ENCODE measurements around the gene KIFBP. TPM values are rescaled to one million over a fixed set of nuclear protein-coding genes. Genes with fewer than 3 reads are reported as not detected.
A peak's percentile ranks its signal among the peaks of the same experiment; 100 is the strongest.

KIFBP gene
- total and polyA plus RNA-seq, 9 of the 15 experiments (the other 6 are each of a cell fraction or from before 2014, with no cell fraction given), result 5.6 to 23.2 (median 14.8) TPM

GRCh38 chr10:68955832-68956532 is 32.6 kb upstream of the KIFBP start, which contains the start of gene DDX21 (continued):
- TF ChIP-seq ZBTB11 (CRISPR knock-in tag; IDR thresholded peaks at IDR 0.05), result peak in 2 of 3 experiments; percentile 84 to 97; a peak in 5 of 6 replicates
- TF ChIP-seq XRCC4 (IDR thresholded peaks at IDR 0.05; ENCODE audit: extremely low read depth, insufficient read depth, insufficient read length), result no peak
- TF ChIP-seq MTA2 (IDR thresholded peaks at IDR 0.05; ENCODE audit: low read depth), result no peak
- TF ChIP-seq HNRNPUL1 (IDR thresholded peaks at IDR 0.05; ENCODE audit: low read length), result no peak
- no peak for TF ChIP-seq ZNF76 (CRISPR knock-in tag; IDR thresholded peaks at IDR 0.05; ENCODE audit: borderline replicate concordance)
- no peak for TF ChIP-seq ZNF695 (CRISPR knock-in tag; IDR thresholded peaks at IDR 0.05)
- TF ChIP-seq ZBTB17 (CRISPR knock-in tag; IDR thresholded peaks at IDR 0.05), result no peak
- TF ChIP-seq MAFK (IDR thresholded peaks at IDR 0.05; ENCODE audit: low read length), result peak; percentile 20; the same call in 1 of the 2 replicates
- TF ChIP-seq E2F4 (CRISPR knock-in tag; IDR thresholded peaks at IDR 0.05; ENCODE audit: low read depth), result no peak; the same call in 1 of the 2 replicates
- peak; percentile 86 to 95; a peak in 3 of 4 replicates for TF ChIP-seq ETV6 (IDR thresholded peaks at IDR 0.05; ENCODE audit: borderline replicate concordance in 1 of 2, low read depth in 2 of 2, low read length in 1 of 2)
- 0 out of 2 replicates have a peak, but pooled peaks have one; percentile 74 for TF ChIP-seq ETV6 (CRISPR knock-in tag; IDR thresholded peaks at IDR 0.05; ENCODE audit: borderline replicate concordance)
- TF ChIP-seq IRF9 (tag; IDR thresholded peaks at IDR 0.05), result no peak
- no peak for TF ChIP-seq ZNF586 (CRISPR knock-in tag; conservative IDR thresholded peaks at IDR 0.05)
- peak; percentile 99 for TF ChIP-seq GABPA (tag; conservative IDR thresholded peaks at IDR 0.05; ENCODE audit: low read depth)
- no peak for TF ChIP-seq FOXJ3 (CRISPR knock-in tag; IDR thresholded peaks at IDR 0.05)
- 0 out of 2 replicates have a peak, but pooled peaks have one; percentile 42 for TF ChIP-seq DDX20 (tag; IDR thresholded peaks at IDR 0.05; ENCODE audit: low read depth)
- no peak for TF ChIP-seq ARHGAP35 (IDR thresholded peaks at IDR 0.05; ENCODE audit: partially characterized antibody)

All from K562 (cell line).